H54 (cell line): Measurements from ENCODE around the gene GLI3.

Experiments used
- DNase-seq: peaks from one replicate; pipeline ENCODE4 v3.0.0; 2011; ENCODE audit warnings: low spot score, mixed read lengths; ENCODE audit not compliant: insufficient read length
- FAIRE-seq: peaks from 3 replicates; lab custom pipeline; 2011; peaks lifted over from hg19 to GRCh38; lab: Jason Lieb, UNC
- POLR2A ChIP-seq: IDR thresholded peaks from 2 replicates; pipeline ENCODE4 v1.6.1; 2011; ENCODE audit warnings: low read depth, mild to moderate bottlenecking, low read length

GLI3 gene

DNA sequence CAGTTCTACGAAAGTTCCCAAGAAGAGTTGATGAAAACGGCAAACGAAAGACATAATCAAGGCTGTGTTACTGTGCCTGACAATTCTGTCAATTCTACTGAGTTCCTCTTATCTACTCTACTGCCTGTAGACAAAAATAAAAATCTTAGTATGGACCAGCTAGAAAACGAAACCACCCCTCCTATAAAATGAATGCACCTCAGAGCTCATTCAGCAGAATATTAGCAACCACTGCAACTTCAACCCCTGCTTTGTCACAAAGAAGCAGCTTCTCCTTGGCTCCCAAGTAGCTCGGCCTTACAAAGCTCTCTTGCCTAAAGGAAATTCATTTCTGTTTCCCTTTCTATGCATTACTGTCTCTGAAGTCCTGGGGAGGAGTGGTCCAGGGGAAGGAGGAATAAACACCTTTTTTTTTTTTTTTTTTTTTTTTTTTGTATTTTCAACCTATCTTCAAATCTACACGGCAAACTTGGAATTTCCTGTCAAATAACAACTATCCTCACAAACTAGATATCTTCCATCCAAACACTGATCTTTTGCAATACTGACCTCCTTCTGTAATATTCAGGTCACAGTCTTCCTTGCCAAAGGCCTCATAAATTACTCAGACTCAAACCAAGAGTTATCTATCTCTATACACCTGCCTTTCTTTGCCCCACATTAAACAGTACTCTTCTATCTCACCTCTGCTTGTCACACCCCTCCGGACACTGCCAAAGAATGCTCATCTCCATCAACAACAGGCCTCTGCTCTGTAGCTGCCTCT lies 74.3 kb downstream of the GLI3 start:
- FAIRE-seq, result no peak

DNA sequence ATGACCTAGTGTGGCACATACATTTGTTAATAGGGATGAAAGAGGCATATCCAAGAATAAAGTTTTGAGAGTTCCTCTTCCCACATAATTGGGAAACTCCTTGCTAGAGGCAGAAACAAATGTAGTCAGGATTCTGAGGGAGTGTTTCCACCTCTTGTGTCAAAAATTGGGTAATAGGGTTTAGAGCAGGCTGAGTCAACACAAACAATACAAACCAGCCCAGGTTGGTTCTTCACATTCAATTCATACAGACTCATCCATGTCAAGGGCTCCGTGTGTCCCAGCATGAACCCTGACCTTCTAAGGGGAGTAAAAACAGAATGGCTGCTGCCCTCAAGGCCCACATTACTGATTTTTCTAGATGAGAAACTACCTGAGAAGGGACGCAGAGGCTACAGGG lies 75.3 kb downstream of the GLI3 start:
- no peak for FAIRE-seq
- DNase-seq, result peak; percentile 35
- no peak for TF ChIP-seq POLR2A

More for the DNA sequence above, 74.3 kb downstream of the GLI3 start:
- no peak for DNase-seq
- no peak for TF ChIP-seq POLR2A

DNA sequence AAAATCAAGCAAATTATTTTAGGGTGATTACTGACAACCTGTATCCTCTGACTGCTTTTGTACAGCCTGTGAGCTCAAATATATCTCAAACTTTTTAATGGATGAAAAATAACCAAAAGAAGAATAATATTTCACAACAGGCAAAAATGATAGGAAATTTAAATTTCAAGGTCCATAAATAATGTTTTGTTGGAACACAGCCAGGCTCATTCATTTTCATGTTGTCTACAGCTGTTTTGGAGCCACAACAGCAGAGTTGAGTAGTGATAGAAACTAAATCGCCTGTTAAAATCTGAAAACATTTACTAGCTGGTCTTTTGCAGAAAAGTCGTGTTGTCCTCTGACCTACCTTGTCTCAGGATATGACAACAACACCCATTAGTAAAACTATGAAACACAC lies 75.9 kb downstream of the GLI3 start:
- no peak for TF ChIP-seq POLR2A
- no peak for FAIRE-seq
- DNase-seq, result no peak

DNA sequence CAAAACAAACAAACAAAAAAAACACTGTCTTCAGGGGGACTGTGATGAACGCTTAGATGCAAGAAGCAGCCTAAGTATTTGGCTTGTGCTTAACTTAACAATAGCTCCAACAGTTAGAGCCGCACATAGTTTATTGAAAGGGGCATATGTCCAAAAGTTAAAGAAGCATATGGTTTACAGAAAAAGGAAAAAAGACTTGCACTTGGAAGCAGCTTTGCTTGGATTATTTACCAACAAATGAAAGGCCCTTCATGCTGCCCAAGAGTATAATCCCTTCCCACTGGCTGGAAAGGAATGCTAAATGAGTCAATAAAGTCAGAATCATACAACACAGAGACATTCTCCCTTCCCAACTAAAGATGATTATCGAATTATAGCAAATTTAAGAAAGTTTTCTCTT lies 77.9 kb downstream of the GLI3 start:
- TF ChIP-seq POLR2A, result no peak
- no peak for DNase-seq
- no peak for FAIRE-seq

DNA sequence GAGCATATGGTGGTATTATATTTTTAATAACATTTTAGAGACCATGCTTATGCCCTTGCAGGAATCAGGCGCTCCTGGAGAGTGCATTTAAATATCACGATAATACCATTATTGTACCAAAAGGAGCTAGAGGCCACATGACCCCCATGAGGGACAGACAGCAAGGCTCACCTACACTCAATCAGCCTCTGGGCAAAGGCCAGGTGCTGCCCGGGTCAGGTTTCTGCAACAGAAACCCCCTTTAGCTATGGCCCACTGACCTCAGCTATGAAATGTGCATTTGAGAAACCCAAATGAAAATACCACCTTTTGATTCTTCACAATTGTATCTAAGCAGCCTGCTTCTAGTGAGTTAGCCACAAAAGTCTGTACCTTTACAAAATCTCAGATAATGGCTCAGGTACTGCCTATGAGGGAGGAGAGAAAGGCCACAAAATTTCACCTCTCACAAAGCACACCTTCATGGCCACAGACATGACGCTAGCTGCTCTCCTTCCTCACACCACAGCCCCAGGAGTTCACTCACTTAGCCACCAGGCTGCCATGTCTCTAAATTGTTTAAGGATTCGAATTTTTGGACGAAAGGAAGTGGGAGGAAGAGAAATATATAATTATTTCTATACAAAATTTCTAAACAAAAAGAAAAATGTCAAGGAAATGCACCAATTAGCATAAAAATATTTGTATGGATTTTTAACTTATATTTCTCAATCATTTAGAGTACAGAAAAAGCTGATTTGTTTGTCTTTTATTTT lies 79.9 kb downstream of the GLI3 start:
- TF ChIP-seq POLR2A, result no peak
- FAIRE-seq, result no peak

DNA sequence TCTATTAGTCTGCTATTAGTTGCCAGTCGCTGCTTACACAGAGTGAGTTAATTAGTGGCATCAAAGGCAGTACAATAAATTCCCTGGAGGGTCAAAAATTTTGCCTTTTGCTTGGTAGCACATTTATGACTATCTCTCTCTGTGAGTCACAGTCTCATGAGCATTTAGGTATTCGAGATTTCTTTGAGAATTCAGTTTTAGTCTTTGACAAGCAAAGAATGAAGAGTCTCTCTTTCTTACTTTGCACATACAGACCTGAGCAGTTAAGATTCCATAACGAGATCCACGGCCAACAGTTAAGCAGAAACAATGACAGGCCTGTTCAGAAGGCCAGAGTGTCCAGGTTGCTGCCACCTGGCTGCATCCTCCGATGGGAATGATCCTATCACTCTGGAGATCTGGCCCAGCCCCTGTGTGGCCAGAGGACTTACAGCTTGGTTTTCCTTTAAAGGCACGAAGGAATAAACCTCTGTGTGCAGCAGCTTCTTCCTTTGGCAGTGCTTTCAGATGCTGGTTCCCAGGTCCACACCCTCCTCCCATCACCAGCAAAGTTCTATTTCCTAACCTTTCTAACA lies 80.6 kb downstream of the GLI3 start:
- DNase-seq (no peak), FAIRE-seq (no peak)
- no peak for TF ChIP-seq POLR2A

More for the DNA sequence above, 79.9 kb downstream of the GLI3 start:
- DNase-seq, result no peak

DNA sequence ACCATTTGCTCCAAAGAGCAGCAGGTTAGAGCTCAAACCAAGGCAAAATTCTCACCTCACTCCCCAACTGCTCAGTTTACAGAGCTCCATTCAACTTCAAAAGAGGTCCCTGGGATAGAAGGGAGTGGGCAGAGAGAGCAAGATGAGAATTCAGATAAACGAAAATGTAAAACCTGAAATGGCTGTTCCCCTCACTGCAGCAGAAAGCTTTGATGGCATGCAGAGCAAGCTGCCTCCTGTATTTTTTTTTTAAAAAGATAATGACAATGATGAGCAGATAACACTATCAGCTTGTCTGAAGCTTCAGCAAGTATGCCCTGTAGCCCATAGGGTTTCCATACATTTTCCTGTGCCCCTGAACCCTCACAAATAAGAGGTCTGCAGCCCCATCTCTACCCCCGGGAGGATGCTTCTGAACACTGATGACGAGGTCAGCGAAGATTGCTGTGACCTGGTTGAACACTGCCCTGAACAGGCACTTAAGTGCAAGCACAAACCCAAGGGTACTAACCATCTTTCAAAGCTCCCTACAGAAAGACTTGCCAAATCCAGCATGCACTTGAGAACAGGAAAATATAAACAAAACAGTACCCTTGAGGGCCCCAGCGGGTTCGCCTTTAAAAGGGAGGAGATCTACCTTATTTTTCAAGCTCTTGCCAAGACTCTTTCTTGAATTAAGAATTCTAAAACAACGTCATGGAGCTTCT lies 81.3 kb downstream of the GLI3 start:
- DNase-seq (no peak), FAIRE-seq (no peak)
- TF ChIP-seq POLR2A, result no peak

DNA sequence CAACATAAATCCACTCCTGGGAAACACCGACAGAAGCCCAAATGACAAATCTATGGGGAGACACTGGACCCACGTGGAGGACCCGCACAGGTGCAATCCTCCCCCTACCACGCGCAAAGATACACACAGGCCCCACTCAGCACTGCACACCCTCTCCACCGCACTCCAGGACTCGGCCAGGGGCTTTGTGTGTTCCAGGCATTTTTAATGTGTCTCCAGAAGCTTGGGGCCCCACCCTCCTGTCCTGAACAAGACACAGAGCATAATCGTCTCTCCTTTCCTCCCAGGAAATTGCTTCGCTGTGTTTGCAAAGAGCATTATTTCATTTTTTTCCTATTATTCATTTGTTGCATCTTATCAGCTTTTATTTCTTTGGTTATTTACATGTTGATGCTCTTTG lies 82.8 kb downstream of the GLI3 start:
- no peak for DNase-seq
- FAIRE-seq, result no peak
- no peak for TF ChIP-seq POLR2A

DNA sequence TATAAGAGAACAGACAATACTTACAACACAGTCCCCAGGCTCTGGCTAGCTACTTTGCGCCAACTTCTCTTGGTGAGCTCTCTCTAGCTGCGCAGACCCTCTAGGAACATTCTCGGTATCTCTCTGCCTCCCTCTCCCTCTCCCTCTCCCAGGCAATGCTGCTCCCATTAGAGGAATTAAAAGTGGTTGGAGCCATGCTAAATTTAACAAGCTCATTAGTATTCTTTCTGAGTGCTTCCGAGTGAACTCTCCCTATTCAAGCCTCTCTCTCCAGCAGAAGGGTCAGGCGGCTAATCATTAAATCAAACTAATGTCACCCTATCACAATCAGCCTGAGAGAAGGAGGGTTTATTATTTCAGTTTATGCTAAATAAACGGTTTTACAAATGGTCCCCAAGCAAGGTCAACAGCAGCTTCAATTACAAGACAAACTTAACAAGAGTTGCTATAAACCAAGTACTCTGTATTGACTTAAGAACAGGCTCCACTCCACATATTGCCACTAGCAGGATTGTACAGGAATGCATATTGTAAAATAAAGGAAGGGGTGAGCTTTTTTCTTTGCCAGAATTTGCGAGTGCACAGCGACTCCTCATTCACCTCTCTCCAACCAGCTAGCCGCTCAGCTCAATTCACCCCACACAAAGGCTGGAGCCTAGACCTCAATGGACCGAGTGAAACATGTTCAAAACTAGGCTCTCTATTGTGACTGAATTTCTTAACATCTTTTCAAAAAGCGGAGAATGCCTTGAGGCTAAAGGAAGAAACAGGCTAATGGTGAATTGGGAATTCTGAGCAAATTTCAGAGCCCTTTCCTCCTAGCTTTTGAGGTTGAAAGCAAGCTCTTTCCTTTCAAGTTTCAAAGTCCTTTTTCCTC lies 84.4 kb downstream of the GLI3 start:
- FAIRE-seq, result no peak
- no peak for DNase-seq
- no peak for TF ChIP-seq POLR2A

DNA sequence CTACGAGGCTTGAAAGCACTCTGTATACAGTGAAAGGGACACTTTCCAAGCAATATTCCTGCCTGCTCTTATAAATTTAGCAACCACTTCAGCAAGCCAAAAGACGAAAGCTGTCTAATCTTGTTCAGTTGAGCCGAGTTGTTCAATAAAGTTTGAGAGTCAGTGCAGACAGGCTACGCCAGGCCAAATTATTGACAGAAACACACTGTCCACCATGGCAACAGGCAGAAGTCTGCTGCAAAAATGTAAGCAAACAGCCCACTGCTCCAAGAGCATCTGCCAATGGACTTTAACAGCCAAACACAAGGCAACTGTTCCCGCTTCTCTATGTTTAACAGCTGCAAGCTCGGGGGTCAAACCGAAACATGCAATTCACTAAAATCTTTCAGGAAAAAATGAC lies 85.7 kb downstream of the GLI3 start:
- DNase-seq, result no peak
- TF ChIP-seq POLR2A, result no peak
- FAIRE-seq, result no peak

DNA sequence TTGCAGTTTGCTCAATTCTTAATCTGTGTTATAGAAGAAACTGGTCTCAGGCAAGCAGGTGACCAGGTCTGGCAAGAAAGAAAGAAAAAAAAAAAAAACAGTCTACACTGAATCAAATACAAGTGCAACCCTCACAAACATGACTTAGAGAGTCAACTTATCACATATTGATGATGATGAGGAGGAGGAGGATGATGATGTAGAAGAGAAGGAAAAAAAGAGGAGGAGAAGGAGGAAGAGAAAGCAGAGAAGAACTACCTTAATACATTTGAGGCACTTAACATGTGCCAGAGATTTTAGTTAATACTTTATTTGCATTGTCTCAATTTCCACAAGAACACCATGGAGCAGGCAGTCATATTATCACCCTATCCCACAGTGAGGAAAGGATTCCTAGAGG lies 91.5 kb downstream of the GLI3 start:
- DNase-seq (no peak), FAIRE-seq (no peak)
- no peak for TF ChIP-seq POLR2A

DNA sequence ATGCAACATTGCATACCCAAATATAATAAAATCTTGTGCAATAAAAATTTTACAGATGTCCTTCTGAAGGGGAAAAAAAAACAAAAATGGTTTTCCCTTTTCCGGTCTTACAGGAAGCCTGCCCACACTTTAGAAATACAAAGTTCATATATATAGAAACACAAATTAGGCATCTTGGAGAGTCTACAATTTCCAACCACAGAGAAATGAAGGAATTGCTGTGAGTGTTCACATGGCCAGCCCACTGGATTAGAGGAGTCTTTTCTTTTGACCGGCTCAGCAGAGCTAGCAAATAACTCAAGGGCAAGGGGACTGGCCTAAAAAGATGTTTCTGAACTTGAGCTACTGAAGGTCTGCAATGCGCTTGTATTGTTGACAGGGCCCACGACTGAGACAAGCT lies 92.4 kb downstream of the GLI3 start:
- DNase-seq (no peak), FAIRE-seq (no peak)
- no peak for TF ChIP-seq POLR2A
